HG03039 (cell line): Measurements from ENCODE around the gene ADAMTS14.

Experiments used
- ATAC-seq: cut with Tn5 transposase; IDR thresholded peaks from one replicate; pipeline ENCODE4 v1.9.1; 2021; ENCODE audit warnings: mild to moderate bottlenecking, moderate library complexity; ENCODE audit not compliant: unreplicated experiment

ADAMTS14 gene

GRCh38 chr10:70810967-70811366 is 138.7 kb downstream of the ADAMTS14 start:
- no peak for ATAC-seq

- no peak for ATAC-seq
Observed at GRCh38 chr10:70811881-70812280, 139.6 kb downstream of the ADAMTS14 start.
